OCI-LY7 (cell line): ENCODE results near the gene BRDT. TPM values are rescaled to one million over a fixed set of nuclear protein-coding genes. Genes with fewer than 3 reads are reported as not detected.

Experiments used
- BruUV-seq: library from RNA; stranded (reverse); fragments of 400-500 nt; replicated peaks from 2 replicates; lab custom pipeline; 2021; lab: Mats Ljungman, UMichigan
- CTCF ChIA-PET: fragments of 300-600 bp; sonication (Branson Sonifier 250); formaldehyde crosslinking; loops from one replicate; lab custom pipeline; 2022; ENCODE audit warnings: antibody characterized with exemption; ENCODE audit not compliant: unreplicated experiment; lab: Charles Lee
- POLR2A ChIA-PET: fragments of 300-600 bp; sonication (Branson Sonifier 250); formaldehyde crosslinking; loops from one replicate; lab custom pipeline; 2022; ENCODE audit warnings: antibody characterized with exemption; lab: Charles Lee
- DNase-seq: peaks from one replicate; pipeline ENCODE4 v3.0.0-alpha.2; 2015; ENCODE audit warnings: low spot score
- H2AFZ ChIP-seq: fragments of 200-600 bp; sonication (generic), shearing (Covaris generic); 2 replicates; pipeline ENCODE4 v1.6.1; 2014; ENCODE audit warnings: mild to moderate bottlenecking, antibody characterized with exemption, low read length, moderate library complexity
- H3K27ac ChIP-seq: fragments of 200-600 bp; sonication (generic); 2 replicates; pipeline ENCODE4 v1.5.1; 2014; ENCODE audit warnings: mixed run types, low read depth, mild to moderate bottlenecking, moderate library complexity, low read length, inconsistent platforms; ENCODE audit not compliant: poor library complexity, severe bottlenecking
- H3K36me3 ChIP-seq: fragments of 200-600 bp; sonication (generic); 2 replicates; pipeline ENCODE4 v1.6.1; 2014; ENCODE audit warnings: mild to moderate bottlenecking, antibody characterized with exemption, low read length, moderate library complexity, mixed read lengths; ENCODE audit not compliant: insufficient read depth
- H3K4me1 ChIP-seq: fragments of 200-600 bp; sonication (generic); 2 replicates; pipeline ENCODE4 v1.5.1; 2014; ENCODE audit warnings: mild to moderate bottlenecking, low read length; ENCODE audit not compliant: insufficient read depth, poor library complexity, severe bottlenecking
- H3K4me2 ChIP-seq: fragments of 200-600 bp; sonication (generic); 2 replicates; pipeline ENCODE4 v1.6.1; 2014; ENCODE audit warnings: mild to moderate bottlenecking, low read length
- H3K4me3 ChIP-seq: fragments of 200-600 bp; sonication (generic); 2 replicates; pipeline ENCODE4 v1.5.1; 2014; ENCODE audit warnings: mild to moderate bottlenecking, low read depth, low read length; ENCODE audit not compliant: poor library complexity, severe bottlenecking
- H3K79me2 ChIP-seq: fragments of 200-600 bp; sonication (generic); 2 replicates; pipeline ENCODE4 v1.6.1; 2016; ENCODE audit warnings: low read depth, mild to moderate bottlenecking, low read length, moderate library complexity, mixed read lengths; ENCODE audit not compliant: insufficient read depth
- H3K9me2 ChIP-seq: fragments of 200-600 bp; sonication (generic); 2 replicates; pipeline ENCODE4 v1.6.1; 2016; ENCODE audit warnings: mild to moderate bottlenecking, low read length, mixed read lengths; ENCODE audit not compliant: insufficient read depth
- H3K9me3 ChIP-seq: fragments of 200-600 bp; sonication (generic); 2 replicates; pipeline ENCODE4 v1.6.1; 2014; ENCODE audit warnings: mild to moderate bottlenecking, mixed run types, low read length, mixed read lengths
- H4K20me1 ChIP-seq: fragments of 200-600 bp; sonication (generic); 2 replicates; pipeline ENCODE4 v1.6.1; 2014; ENCODE audit warnings: mild to moderate bottlenecking, antibody characterized with exemption, low read length, moderate library complexity, mixed read lengths; ENCODE audit not compliant: insufficient read depth
- EZH2phosphoT487 ChIP-seq: fragments of 200-600 bp; sonication (generic); IDR thresholded peaks from 2 replicates; pipeline ENCODE4 v1.6.1; 2018; ENCODE audit warnings: low read depth, borderline replicate concordance, mild to moderate bottlenecking, mixed run types, antibody characterized with exemption, low read length, moderate library complexity, mixed read lengths
- intact Hi-C: fragments of 100-400 bp; cut with micrococcal nuclease; formaldehyde crosslinking; loops from one replicate; pipeline ENCODE4 v1.10.0; 2022; ENCODE audit not compliant: unreplicated experiment
- total RNA-seq, 2 experiments: library from RNA; depleted of rRNA in 1 of 2; stranded (reverse); fragments of >200 nt in 1 of 2; shearing (Covaris generic) in 1 of 2; gene quantifications; 2 replicates each; pipeline ENCODE4 v1.2.3, GENCODE V29; 2014 to 2022
- TF ChIP-seq, protein P1 (sequence below): fragments of 200-600 bp; sonication (generic); conservative IDR thresholded peaks from 2 replicates; pipeline ENCODE4 v1.5.1; 2014; ENCODE audit warnings: mild to moderate bottlenecking, antibody characterized with exemption, low read length, moderate library complexity, mixed read lengths

BRDT gene
- total RNA-seq, 2 experiments from 2014 or later, result not detected

DNA sequence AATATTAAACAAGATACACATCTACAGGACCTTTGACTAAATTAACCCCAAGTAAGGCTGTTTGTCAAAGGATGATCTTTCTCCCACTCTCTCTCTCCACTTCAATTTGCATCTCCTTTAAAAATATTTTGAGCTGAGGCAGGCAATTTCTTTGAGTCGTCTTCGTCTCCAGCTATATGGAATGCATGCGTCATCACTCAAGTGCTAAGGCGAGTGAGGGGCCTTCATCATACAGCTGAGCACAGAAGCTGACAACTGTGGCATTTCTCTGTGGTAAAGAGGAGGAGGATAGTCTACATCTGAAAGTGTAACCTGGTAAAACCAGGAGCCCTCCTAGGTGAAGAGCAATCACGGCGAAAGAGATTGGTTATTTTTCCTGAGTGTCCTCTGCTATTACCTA, 88.2 kb downstream of the BRDT start:
- Histone ChIP-seq H3K4me3 (no peak overlapping the region), H3K27ac (no peak overlapping the region), H3K79me2 (no peaks in the 10 kb centered on the region), H3K9me2 (no peaks in the 10 kb centered on the region), H3K36me3 (no peaks in the 10 kb centered on the region), H2AFZ (no peak overlapping the region), H3K9me3 (no peaks in the 10 kb centered on the region), H3K4me2 (no peak overlapping the region), H3K4me1 (no peaks in the 10 kb centered on the region), H4K20me1 (no peaks in the 10 kb centered on the region)
- intact Hi-C loops, result no loop called here
- POLR2A ChIA-PET, result interaction anchor here (0.5 to 0.6 kb wide), 3 partner anchors 70 to 800 kb away, joined by 3 to 4 read pairs (median 3); no protein-coding TSS in a partner anchor
- no peak for TF ChIP-seq EZH2phosphoT487
- TF ChIP-seq, protein P1, sequence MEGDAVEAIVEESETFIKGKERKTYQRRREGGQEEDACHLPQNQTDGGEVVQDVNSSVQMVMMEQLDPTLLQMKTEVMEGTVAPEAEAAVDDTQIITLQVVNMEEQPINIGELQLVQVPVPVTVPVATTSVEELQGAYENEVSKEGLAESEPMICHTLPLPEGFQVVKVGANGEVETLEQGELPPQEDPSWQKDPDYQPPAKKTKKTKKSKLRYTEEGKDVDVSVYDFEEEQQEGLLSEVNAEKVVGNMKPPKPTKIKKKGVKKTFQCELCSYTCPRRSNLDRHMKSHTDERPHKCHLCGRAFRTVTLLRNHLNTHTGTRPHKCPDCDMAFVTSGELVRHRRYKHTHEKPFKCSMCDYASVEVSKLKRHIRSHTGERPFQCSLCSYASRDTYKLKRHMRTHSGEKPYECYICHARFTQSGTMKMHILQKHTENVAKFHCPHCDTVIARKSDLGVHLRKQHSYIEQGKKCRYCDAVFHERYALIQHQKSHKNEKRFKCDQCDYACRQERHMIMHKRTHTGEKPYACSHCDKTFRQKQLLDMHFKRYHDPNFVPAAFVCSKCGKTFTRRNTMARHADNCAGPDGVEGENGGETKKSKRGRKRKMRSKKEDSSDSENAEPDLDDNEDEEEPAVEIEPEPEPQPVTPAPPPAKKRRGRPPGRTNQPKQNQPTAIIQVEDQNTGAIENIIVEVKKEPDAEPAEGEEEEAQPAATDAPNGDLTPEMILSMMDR, result no peak
- no TSS peak for BruUV-seq
- DNase-seq, result no peak
- CTCF ChIA-PET, result no interaction called here

DNA sequence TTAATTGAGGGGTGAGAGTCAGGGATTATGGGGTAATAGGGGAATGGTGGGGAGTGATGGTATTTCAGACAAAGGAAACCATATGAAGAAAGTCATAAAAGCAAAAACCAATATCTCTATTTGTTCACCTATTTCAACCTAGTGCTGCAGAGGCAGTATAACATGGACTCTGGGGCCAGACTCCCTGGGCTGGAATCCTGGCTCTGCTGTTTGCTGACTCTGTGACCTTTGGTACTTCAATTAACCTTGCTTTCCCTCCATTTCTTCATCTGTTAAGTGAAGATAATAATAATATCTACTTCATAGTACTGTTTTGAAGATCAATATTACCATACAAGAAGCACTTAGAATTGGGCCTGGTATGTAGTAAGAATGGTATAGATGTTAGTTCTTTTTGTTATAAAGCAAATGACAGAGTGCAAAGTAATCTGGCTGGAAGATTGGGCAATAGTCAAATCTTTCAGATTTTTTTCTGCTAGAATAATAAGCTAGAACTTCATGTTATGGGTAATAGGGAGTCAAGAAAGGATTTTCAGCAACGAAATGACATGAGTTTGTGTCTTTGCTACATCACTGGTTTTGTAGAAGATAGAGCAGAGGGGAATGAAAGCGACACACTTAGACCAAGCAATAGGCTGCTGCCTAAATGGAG, 89.6 kb downstream of the BRDT start:
- Histone ChIP-seq H2AFZ (no peak overlapping the region), H3K4me1 (no peaks in the 10 kb centered on the region), H3K4me2 (no peak overlapping the region), H3K4me3 (no peak overlapping the region), H3K36me3 (no peaks in the 10 kb centered on the region), H4K20me1 (no peaks in the 10 kb centered on the region), H3K9me2 (no peaks in the 10 kb centered on the region), H3K27ac (no peak overlapping the region), H3K9me3 (no peaks in the 10 kb centered on the region), H3K79me2 (no peaks in the 10 kb centered on the region)
- DNase-seq, result no peak
- CTCF ChIA-PET, result no interaction called here
- POLR2A ChIA-PET, result no interaction called here
- BruUV-seq, result no TSS peak
- intact Hi-C loops, result no loop called here
- TF ChIP-seq, protein P1, result no peak
- TF ChIP-seq EZH2phosphoT487, result no peak

DNA sequence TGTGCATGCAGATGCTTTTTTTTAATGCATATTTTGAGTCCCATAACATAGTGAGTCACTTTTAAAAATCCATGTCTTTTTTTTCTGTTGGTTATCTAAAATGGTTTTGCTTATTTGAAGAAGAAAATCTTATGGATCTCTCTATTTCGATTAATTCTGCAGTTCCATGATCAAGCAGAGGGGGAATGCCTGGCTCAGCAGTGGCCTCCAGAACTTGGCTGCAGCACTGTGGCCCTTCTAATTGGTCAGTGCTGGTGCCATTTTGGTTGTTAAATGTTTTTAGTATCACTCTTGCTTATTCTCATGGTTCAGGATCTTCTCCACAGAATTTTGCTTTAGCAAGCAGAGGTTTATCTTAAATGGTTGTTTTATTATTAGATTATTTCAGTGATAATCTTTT, 91.8 kb downstream of the BRDT start:
- Histone ChIP-seq H3K4me3 (no peak overlapping the region), H3K4me2 (no peak overlapping the region), H3K79me2 (no peaks in the 10 kb centered on the region), H2AFZ (no peak overlapping the region), H4K20me1 (no peaks in the 10 kb centered on the region), H3K9me2 (no peaks in the 10 kb centered on the region), H3K4me1 (no peaks in the 10 kb centered on the region), H3K36me3 (no peaks in the 10 kb centered on the region), H3K27ac (no peak overlapping the region), H3K9me3 (no peaks in the 10 kb centered on the region)
- DNase-seq, result no peak
- TF ChIP-seq, protein P1, result no peak
- no peak for TF ChIP-seq EZH2phosphoT487
- CTCF ChIA-PET, result no interaction called here
- POLR2A ChIA-PET, result no interaction called here
- intact Hi-C loops, result no loop called here
- BruUV-seq, result no TSS peak
